Loucy (cell line): ENCODE data around the gene SLAMF6.
A peak's percentile ranks its signal among the peaks of the same experiment; 100 is the strongest.
"Not testable (repeated sequence)": the region's sequence is repeated elsewhere in the genome, so short reads cannot be mapped to it uniquely, and the experiment has no call there.

ENCODE experiments used
- H2AFZ ChIP-seq: fragments of 200-600 bp; sonication (generic); 2 replicates; pipeline ENCODE4 v1.6.0; 2016; ENCODE audit warnings: antibody characterized with exemption, mild to moderate bottlenecking, low read length, moderate library complexity
- H3F3A ChIP-seq: fragments of 200-600 bp; 2 replicates; pipeline ENCODE4 v1.6.0; 2016; ENCODE audit warnings: antibody characterized with exemption, low read depth, mild to moderate bottlenecking
- H3K27me3 ChIP-seq: fragments of 200-600 bp; sonication (generic); 2 replicates; pipeline ENCODE4 v1.6.1; 2014; ENCODE audit warnings: low read length, mild to moderate bottlenecking; ENCODE audit not compliant: insufficient read depth, poor library complexity, severe bottlenecking
- H3K36me3 ChIP-seq: fragments of 200-600 bp; sonication (generic); 2 replicates; pipeline ENCODE4 v1.6.1; 2016; ENCODE audit warnings: low read length; ENCODE audit not compliant: insufficient read depth
- H3K4me1 ChIP-seq: fragments of 200-600 bp; sonication (generic); 2 replicates; pipeline ENCODE4 v1.5.1; 2014; ENCODE audit warnings: low read length, mild to moderate bottlenecking; ENCODE audit not compliant: insufficient read depth, poor library complexity, severe bottlenecking
- H3K4me2 ChIP-seq: fragments of 200-600 bp; sonication (generic); 2 replicates; pipeline ENCODE4 v1.6.0; 2014; ENCODE audit warnings: antibody characterized with exemption, low read length, low read depth, mild to moderate bottlenecking; ENCODE audit not compliant: poor library complexity, severe bottlenecking
- H3K4me3 ChIP-seq: fragments of 200-600 bp; sonication (generic); 2 replicates; pipeline ENCODE4 v1.5.1; 2014; ENCODE audit warnings: low read length, mild to moderate bottlenecking, mixed read lengths; ENCODE audit not compliant: poor library complexity, severe bottlenecking
- H3K79me2 ChIP-seq: fragments of 200-600 bp; sonication (generic); 2 replicates; pipeline ENCODE4 v1.6.1; 2014; ENCODE audit warnings: low read length; ENCODE audit not compliant: insufficient read depth
- H3K9ac ChIP-seq: fragments of 200-600 bp; sonication (generic); 2 replicates; pipeline ENCODE4 v1.6.0; 2014; ENCODE audit warnings: mild to moderate bottlenecking, low read depth, low read length, moderate library complexity; ENCODE audit not compliant: poor library complexity, severe bottlenecking
- H3K9me2 ChIP-seq: fragments of 200-600 bp; sonication (generic); replicated peaks from 2 replicates; pipeline ENCODE4 v1.6.1; 2016; ENCODE audit warnings: low read depth, low read length, mixed read lengths
- H3K9me3 ChIP-seq: fragments of 200-600 bp; sonication (generic); 2 replicates; pipeline ENCODE4 v1.6.1; 2014; ENCODE audit warnings: mild to moderate bottlenecking, antibody characterized with exemption, low read length, low read depth; ENCODE audit not compliant: insufficient read depth
- H4K20me1 ChIP-seq: fragments of 200-600 bp; sonication (generic); 2 replicates; pipeline ENCODE4 v1.6.0; 2014; ENCODE audit warnings: antibody characterized with exemption, low read length, mild to moderate bottlenecking; ENCODE audit not compliant: insufficient read depth, poor library complexity, severe bottlenecking
- CTCF ChIP-seq: fragments of 200-600 bp; sonication (generic); conservative IDR thresholded peaks from 2 replicates; pipeline ENCODE4 v1.5.1; 2014; ENCODE audit warnings: mild to moderate bottlenecking, antibody characterized with exemption, low read length
- EZH2phosphoT487 ChIP-seq: fragments of 200-600 bp; IDR thresholded peaks from 2 replicates; pipeline ENCODE4 v1.6.1; 2018; ENCODE audit warnings: antibody characterized with exemption, mild to moderate bottlenecking, moderate library complexity, borderline replicate concordance

SLAMF6 gene

GRCh38 chr1:160560806-160561205 is 37.8 kb upstream of the SLAMF6 start:
- Histone ChIP-seq H3F3A (no peaks in the 10 kb centered on the region), H3K9ac (no peak overlapping the region), H3K9me3 (peaks cover 3% of the 10 kb centered on the region; the same call in 1 of the 2 replicates), H3K4me2 (no peak overlapping the region), H3K9me2 (no peaks in the 10 kb centered on the region), H4K20me1 (no peaks in the 10 kb centered on the region), H3K4me3 (no peak overlapping the region), H3K36me3 (no peaks in the 10 kb centered on the region; the same call in 1 of the 2 replicates), H3K79me2 (peaks cover 5% of the 10 kb centered on the region; the same call in 1 of the 2 replicates), H2AFZ (no peak overlapping the region), H3K27me3 (no peaks in the 10 kb centered on the region), H3K4me1 (peaks cover 40% of the 10 kb centered on the region)
- TF ChIP-seq CTCF, result no peak
- TF ChIP-seq EZH2phosphoT487, result no peak

- Histone ChIP-seq H3K4me2 (no peak overlapping the region), H3K27me3 (no peaks in the 10 kb centered on the region)
- TF ChIP-seq CTCF, result no peak
- no peak for TF ChIP-seq EZH2phosphoT487
Measured at GRCh38 chr1:160560045-160560705, 37.1 kb upstream of the SLAMF6 start.

GRCh38 chr1:160559437-160559836 is 36.4 kb upstream of the SLAMF6 start:
- not testable (repeated sequence) for H2AFZ ChIP-seq, H3K36me3 ChIP-seq, H3K27me3 ChIP-seq, H3K9ac ChIP-seq, H3K79me2 ChIP-seq, H3K9me2 ChIP-seq, H4K20me1 ChIP-seq, H3K9me3 ChIP-seq, H3F3A ChIP-seq
- peak overlapping the region; percentile 47 for H3K4me2 ChIP-seq
- peaks cover 29% of the 10 kb centered on the region for H3K4me1 ChIP-seq
- peak overlapping the region; percentile 18 for H3K4me3 ChIP-seq

More at GRCh38 chr1:160560045-160560705, 37.1 kb upstream of the SLAMF6 start:
- H4K20me1 ChIP-seq, result no peaks in the 10 kb centered on the region
- H3K9me2 ChIP-seq, result no peaks in the 10 kb centered on the region
- no peak overlapping the region for H2AFZ ChIP-seq
- H3K4me1 ChIP-seq, result peaks cover 34% of the 10 kb centered on the region
- no peak overlapping the region for H3K4me3 ChIP-seq
- H3K36me3 ChIP-seq, result no peaks in the 10 kb centered on the region; the same call in 1 of the 2 replicates
- H3K79me2 ChIP-seq, result peaks cover 5% of the 10 kb centered on the region; the same call in 1 of the 2 replicates
- peaks cover 3% of the 10 kb centered on the region; the same call in 1 of the 2 replicates for H3K9me3 ChIP-seq
- H3F3A ChIP-seq, result no peaks in the 10 kb centered on the region
- no peak overlapping the region for H3K9ac ChIP-seq
